ENCODE measurements around the gene WNK1. TPM values are rescaled to one million over a fixed set of nuclear protein-coding genes. Genes with fewer than 3 reads are reported as not detected.

Gene WNK1
- total RNA-seq, 1 donor from 2014 or later: 157 TPM

- no peak overlapping the region for H2AFZ ChIP-seq (ENCODE audit: low read depth, low read length)
- no peak for FAIRE-seq
- H3K4me2 ChIP-seq (ENCODE audit: low read length): no peak overlapping the region
- no peaks in the 10 kb centered on the region for H3K9me3 ChIP-seq (ENCODE audit: insufficient read depth, low read depth, low read length)
- no peaks in the 10 kb centered on the region for H4K20me1 ChIP-seq (ENCODE audit: insufficient read depth, low read length)
- Mint-ChIP-seq H3K4me3 (ENCODE audit: unreplicated experiment) (no peak overlapping the region), H3K27me3 (ENCODE audit: low read depth, unreplicated experiment) (no peaks in the 10 kb centered on the region), H3K4me1 (ENCODE audit: low read depth, unreplicated experiment) (peaks cover 9% of the 10 kb centered on the region), H3K27ac (ENCODE audit: unreplicated experiment) (no peak overlapping the region), H3K9me3 (ENCODE audit: unreplicated experiment) (no peaks in the 10 kb centered on the region), H3K36me3 (ENCODE audit: low read depth, unreplicated experiment) (peaks cover 27% of the 10 kb centered on the region)
- peaks cover 77% of the 10 kb centered on the region for H3K36me3 ChIP-seq (ENCODE audit: insufficient read depth, low read length)
- H3K27ac ChIP-seq (ENCODE audit: low read depth, low read length): no peak overlapping the region
- no peak overlapping the region for H3K9ac ChIP-seq (ENCODE audit: low read length)
- DNase-seq (ENCODE audit: low read depth): no peak
- H3K4me3 ChIP-seq (ENCODE audit: insufficient read depth, low read depth, low read length): no peak overlapping the region
- no peaks in the 10 kb centered on the region for H3K27me3 ChIP-seq (ENCODE audit: insufficient read depth, low read length)
- no peaks in the 10 kb centered on the region for H3K79me2 ChIP-seq (ENCODE audit: insufficient read depth, low read length)
- TF ChIP-seq EZH2 (IDR thresholded peaks at IDR 0.05; ENCODE audit: insufficient read depth, low read length) (no peak), CTCF (IDR thresholded peaks at IDR 0.05; ENCODE audit: insufficient read depth, low read depth, low read length) (no peak)
- H3K4me1 ChIP-seq (ENCODE audit: insufficient read depth, low read length): no peaks in the 10 kb centered on the region
These were observed 133.8 kb downstream of the WNK1 start for GRCh38 chr12:886206-886605.

- Histone ChIP-seq H3K4me2 (ENCODE audit: low read length) (no peak overlapping the region), H3K9me3 (ENCODE audit: insufficient read depth, low read depth, low read length) (no peaks in the 10 kb centered on the region), H3K4me3 (ENCODE audit: insufficient read depth, low read depth, low read length) (no peak overlapping the region), H3K79me2 (ENCODE audit: insufficient read depth, low read length) (no peaks in the 10 kb centered on the region), H3K27ac (ENCODE audit: low read depth, low read length) (no peak overlapping the region), H3K4me1 (ENCODE audit: insufficient read depth, low read length) (peaks cover 14% of the 10 kb centered on the region), H2AFZ (ENCODE audit: low read depth, low read length) (no peak overlapping the region), H4K20me1 (ENCODE audit: insufficient read depth, low read length) (peaks cover 2% of the 10 kb centered on the region), H3K36me3 (ENCODE audit: insufficient read depth, low read length) (peaks cover 35% of the 10 kb centered on the region), H3K27me3 (ENCODE audit: insufficient read depth, low read length) (no peaks in the 10 kb centered on the region), H3K9ac (ENCODE audit: low read length) (no peak overlapping the region)
- Mint-ChIP-seq H3K27ac (ENCODE audit: unreplicated experiment) (no peak overlapping the region), H3K4me1 (ENCODE audit: low read depth, unreplicated experiment) (peaks cover 14% of the 10 kb centered on the region), H3K4me3 (ENCODE audit: unreplicated experiment) (no peak overlapping the region), H3K27me3 (ENCODE audit: low read depth, unreplicated experiment) (no peaks in the 10 kb centered on the region), H3K36me3 (ENCODE audit: low read depth, unreplicated experiment) (peaks cover 9% of the 10 kb centered on the region), H3K9me3 (ENCODE audit: unreplicated experiment) (no peaks in the 10 kb centered on the region)
- DNase-seq (ENCODE audit: low read depth) (no peak), FAIRE-seq (no peak)
- TF ChIP-seq CTCF (IDR thresholded peaks at IDR 0.05; ENCODE audit: insufficient read depth, low read depth, low read length): no peak
- no peak for TF ChIP-seq EZH2 (IDR thresholded peaks at IDR 0.05; ENCODE audit: insufficient read depth, low read length)
These were observed 141.8 kb downstream of the WNK1 start for GRCh38 chr12:894226-894625.

GRCh38 chr12:896031-896430 lies 143.7 kb downstream of the WNK1 start:
- no peaks in the 10 kb centered on the region for H3K79me2 ChIP-seq (ENCODE audit: insufficient read depth, low read length)
- peaks cover 14% of the 10 kb centered on the region for H4K20me1 ChIP-seq (ENCODE audit: insufficient read depth, low read length)
- no peak for TF ChIP-seq EZH2 (IDR thresholded peaks at IDR 0.05; ENCODE audit: insufficient read depth, low read length)
- no peak for TF ChIP-seq CTCF (IDR thresholded peaks at IDR 0.05; ENCODE audit: insufficient read depth, low read depth, low read length)
- H3K9me3 ChIP-seq (ENCODE audit: insufficient read depth, low read depth, low read length): no peaks in the 10 kb centered on the region
- peaks cover 14% of the 10 kb centered on the region for H3K4me1 ChIP-seq (ENCODE audit: insufficient read depth, low read length)
- Mint-ChIP-seq H3K27me3 (ENCODE audit: low read depth, unreplicated experiment) (no peaks in the 10 kb centered on the region), H3K9me3 (ENCODE audit: unreplicated experiment) (no peaks in the 10 kb centered on the region), H3K36me3 (ENCODE audit: low read depth, unreplicated experiment) (peaks cover 13% of the 10 kb centered on the region), H3K27ac (ENCODE audit: unreplicated experiment) (no peak overlapping the region), H3K4me3 (ENCODE audit: unreplicated experiment) (no peak overlapping the region), H3K4me1 (ENCODE audit: low read depth, unreplicated experiment) (peaks cover 14% of the 10 kb centered on the region)
- FAIRE-seq: no peak
- no peak overlapping the region for H3K4me3 ChIP-seq (ENCODE audit: insufficient read depth, low read depth, low read length)
- no peak overlapping the region for H2AFZ ChIP-seq (ENCODE audit: low read depth, low read length)
- H3K9ac ChIP-seq (ENCODE audit: low read length): peak overlapping the region; percentile 18
- peak overlapping the region; percentile 37 for H3K27ac ChIP-seq (ENCODE audit: low read depth, low read length)
- H3K36me3 ChIP-seq (ENCODE audit: insufficient read depth, low read length): peaks cover 34% of the 10 kb centered on the region
- no peaks in the 10 kb centered on the region for H3K27me3 ChIP-seq (ENCODE audit: insufficient read depth, low read length)
- DNase-seq (ENCODE audit: low read depth): no peak
- H3K4me2 ChIP-seq (ENCODE audit: low read length): peak overlapping the region; percentile 33

Data from astrocyte (in vitro differentiated cells and primary cell).